GM21825 (cell line): ENCODE data around the gene ACTL8.
"Not testable (repeated sequence)": the region's sequence is repeated elsewhere in the genome, so short reads cannot be mapped to it uniquely, and the experiment has no call there.

ENCODE experiments used
- ATAC-seq: cut with Tn5 transposase; IDR thresholded peaks from one replicate; pipeline ENCODE4 v1.9.1; 2021; ENCODE audit warnings: mild to moderate bottlenecking, moderate library complexity; ENCODE audit not compliant: unreplicated experiment

Gene ACTL8

DNA sequence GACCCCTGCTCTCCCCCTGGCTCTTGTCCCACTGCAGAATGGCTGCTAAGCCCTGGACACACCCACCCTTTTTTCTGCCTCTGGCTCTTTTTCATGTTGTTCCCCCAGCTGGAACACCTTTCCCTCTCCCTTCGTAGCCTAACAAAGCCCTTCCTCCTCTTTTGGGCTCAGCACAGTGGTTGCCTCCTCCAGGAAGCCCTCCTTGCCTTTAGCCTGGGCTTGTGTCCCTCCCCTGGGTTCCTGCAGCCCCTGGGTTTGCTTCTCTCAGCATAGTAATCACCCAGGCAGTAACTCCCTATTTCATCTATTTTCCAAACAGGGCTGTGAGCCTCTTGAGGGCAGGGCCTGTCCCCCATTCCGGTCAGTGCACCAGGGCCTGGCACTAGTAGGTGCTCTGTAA is 19.8 kb upstream of the ACTL8 start:
- no peak for ATAC-seq

DNA sequence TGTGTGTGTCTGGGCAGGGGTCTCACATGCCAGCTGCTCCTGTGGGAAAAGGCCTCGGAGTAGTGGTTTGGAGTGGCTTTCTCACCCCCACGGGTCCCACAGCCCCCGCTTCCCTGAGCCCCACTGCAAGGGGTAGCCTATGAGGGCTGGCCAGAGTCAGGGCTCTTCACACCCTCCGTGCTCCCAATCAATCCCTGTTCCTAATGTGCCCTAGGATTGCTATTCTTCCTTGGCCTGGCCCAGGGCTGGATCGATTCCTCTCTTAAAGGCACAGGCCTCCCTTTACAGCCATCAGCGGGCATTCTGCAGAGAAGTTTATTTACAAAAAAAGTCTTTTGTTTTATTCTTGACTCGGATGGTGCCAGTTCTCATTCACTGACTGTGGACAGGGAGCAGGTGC is 19.3 kb upstream of the ACTL8 start:
- ATAC-seq: no peak

DNA sequence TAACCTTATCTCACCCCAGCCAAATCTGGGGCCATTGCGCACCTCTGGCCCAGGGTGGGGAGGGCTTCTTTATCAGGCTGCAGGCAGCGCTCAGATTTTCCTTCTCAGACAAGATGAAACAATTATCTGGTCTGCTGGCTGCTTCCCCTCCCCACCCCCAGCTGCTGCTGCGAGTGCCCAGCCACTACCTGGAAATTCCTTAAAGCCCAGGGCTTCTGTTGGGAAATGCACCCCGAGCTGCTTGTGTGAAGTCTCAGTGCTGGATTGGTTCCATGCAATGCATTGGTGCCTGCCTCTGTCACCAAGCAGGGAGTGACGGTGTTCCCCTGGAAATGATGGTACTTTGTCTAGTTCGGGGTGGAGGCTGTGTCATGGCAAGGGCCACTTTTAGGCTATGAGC is 18.5 kb upstream of the ACTL8 start:
- ATAC-seq: no peak

DNA sequence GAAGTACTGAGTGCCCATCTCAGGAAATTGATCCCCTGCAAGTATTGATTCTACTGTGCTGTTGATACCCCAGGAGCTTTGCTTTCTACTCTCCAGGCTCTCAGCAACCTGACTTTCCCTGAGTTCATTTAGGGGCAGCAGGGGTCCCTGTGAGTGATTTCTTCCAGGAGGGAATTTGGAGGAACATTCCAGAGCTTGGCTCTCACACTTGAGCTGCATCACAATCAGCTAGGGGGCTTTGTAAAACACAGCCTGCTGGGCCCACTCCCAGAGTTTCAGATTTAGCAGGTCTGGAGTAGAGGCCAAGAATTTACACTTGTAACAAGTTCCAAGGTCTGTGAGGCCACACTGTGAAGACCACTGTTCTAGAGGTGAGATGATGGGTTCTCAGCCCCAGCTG is 16.1 kb upstream of the ACTL8 start:
- no peak for ATAC-seq

DNA sequence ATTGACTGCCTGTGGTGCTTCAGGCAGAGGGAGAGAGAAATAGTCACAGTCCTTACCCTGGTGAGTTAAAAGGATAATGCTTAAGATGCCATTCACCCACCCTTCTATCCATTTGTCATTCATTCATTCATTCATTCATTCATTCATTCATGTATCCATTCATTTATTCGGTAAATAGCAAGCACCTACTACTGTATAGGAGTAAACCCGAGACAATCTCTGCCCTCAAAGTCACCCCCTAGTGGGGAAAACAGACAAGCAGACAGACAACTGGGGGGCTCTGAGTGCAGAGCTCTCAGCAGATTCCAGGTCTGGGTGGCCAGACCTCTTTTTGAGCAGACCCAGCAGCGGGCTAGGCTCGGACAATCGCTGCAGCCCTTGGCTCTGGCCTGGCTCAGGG is 14.1 kb upstream of the ACTL8 start:
- ATAC-seq: no peak

DNA sequence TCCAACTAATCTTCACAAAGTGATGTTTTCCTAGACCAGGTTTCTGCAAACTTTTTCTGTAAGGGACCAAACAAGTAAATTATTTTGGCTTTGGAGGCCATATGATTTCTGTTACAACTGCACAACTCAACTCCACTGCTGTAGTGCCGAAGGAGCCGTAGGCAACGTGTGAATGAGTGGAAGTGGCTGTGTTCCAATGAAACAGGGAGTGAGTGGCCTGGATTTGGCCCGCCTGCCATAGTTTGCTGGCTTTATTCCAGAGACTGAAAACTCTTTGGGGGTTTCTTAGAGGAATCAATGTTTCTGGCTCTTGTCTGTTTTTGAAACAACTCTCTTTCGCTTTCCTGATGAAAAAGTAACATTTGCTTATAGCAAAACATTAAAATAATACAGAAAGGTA is 12.6 kb upstream of the ACTL8 start:
- no peak for ATAC-seq

DNA sequence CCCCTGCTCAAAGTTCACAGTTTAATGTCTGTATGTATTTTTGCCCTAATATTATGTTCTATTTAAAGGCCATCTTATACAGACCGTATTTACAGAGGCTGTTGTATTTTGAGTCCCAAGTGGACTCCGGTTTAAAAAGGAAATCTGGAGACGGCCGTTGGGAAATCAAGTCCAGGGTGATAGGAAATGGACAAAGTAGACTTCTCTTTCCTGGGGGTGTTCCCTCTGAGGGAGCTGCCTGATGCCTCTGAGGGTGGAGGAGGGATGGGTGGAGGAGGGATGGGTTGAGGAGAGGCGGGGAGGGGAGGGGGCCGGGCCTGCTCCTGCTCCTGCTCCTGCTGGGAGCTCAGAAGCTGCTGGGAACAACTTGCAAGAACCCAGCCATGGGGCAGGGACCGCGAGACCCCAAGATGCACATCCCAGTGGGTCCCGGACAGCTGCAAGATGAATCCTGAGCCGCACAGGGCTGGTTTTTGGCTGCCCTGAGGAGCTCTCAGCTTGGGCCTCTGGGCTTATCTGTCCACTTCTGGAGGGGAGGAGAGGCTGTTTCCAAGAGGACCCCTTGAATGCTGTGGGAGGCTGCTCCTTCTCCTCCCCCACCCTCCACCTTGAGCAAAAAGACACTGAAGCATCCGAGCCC is 12.0 kb upstream of the ACTL8 start:
- no peak for ATAC-seq

DNA sequence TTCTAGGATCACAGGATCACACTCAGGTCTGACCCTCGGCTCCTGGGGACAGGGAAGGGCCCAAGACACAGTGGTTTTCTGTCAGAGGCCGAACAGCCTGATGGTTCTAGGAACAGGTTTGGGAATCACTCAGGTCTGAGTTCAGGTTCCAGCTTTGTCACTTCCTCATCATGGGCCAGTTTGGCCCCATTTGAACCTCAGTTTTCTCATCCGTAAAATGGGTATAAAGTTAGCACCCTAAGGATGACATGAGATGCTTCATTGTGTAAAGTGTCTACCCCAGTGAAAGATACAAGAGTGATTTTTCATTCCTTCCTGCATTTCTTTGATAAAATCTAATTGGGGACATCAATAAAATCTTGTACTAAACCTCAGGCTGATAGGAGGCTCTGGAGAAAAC is 11.2 kb upstream of the ACTL8 start:
- ATAC-seq: no peak

DNA sequence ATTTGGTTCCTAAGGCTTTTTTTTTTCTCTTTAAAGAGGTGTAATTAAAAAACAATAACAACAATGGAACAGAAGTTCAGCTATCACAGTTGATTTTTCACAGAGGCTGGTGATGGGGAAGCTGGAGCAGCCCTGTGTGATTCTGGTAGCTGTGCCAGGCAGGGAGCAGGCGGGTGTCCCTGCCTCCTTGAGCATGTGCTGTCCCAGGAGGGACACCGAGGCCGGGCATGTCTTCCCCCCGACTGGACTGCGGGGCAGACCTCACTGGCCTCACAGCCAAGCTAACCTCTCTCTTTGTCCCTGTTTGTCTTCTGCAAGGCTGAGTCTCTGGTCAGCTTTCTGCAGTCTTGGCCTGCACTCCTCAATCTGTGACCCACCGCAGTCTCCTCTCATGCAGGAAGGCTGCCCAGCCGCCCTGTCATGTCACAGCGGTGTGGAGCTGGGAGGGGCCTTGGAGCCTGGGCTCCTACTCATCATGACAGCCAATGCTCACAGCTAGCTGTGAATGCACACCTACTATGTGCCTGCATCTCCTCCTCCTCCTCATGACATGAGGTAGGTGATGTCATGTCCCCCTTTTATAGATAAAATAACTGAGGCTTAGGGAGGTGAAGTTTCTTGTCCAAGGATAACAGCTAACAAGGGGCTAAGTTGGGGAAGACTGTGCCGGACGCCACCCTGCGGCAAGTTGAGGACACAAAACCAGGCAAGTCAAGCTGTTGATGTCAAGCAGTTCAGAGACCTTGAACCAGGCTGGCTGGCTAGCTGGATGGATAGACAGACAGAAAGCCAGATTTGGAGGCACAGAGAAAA is 10.3 kb upstream of the ACTL8 start:
- no peak for ATAC-seq

DNA sequence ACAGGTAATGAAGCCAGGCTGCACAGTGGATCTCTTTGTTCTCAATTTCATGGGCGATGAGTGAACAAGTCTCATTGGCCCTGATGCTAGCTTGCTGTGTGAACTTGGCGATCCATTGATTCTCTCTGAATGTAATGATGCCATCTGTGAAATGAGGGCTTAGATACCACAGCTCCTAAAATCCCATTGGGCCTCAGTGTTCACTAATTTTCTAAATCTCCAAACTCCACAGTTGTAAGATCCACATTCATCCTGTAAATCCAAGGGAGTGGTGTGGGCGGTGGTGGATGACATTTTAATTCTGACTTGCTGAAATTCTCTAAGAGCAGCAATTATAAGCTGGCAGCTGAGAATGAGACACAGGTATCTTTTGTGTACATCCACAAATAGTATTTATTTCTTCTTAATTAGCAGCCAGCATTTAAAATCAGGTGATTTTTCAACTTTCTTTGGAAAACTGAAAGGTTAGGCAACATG is 9.6 kb upstream of the ACTL8 start:
- no peak for ATAC-seq

DNA sequence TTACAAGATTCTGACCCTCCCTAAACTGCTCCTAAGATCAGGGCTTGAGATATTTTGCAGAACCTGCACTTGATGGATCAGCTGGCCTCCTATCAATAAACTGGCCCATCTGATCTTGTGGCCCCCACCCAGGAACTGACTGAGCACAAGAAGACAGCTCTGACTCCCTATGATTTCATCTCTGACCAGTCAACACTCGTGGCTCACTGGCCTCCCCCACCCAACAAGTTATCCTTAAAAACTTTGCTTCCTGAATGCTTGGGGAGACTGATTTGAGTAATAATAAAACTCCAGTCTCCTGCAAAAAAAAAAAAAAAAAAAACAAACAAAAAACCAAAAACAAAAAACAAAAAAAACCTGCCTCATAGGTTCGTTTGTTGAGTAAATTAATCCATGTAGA is 8.9 kb upstream of the ACTL8 start:
- ATAC-seq: not testable (repeated sequence)

DNA sequence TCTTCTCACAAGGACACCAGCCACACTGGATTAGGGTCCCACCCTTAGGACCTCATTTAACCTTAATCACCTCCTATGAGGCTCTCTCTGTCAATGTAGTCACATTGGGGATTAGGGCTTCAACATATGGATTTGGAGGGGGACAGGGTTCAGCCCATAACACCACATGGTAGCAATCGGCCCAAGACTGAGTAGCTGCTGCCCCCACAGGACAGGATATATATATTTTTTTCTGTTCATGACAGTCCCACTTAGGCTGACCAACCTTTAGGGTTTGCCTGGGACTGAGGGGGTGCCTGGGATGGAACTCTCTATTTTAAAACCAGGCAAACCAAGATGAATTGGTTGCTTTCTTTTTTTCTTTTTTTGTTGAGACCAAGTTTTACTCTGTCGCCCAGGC is 8.2 kb upstream of the ACTL8 start:
- no peak for ATAC-seq

DNA sequence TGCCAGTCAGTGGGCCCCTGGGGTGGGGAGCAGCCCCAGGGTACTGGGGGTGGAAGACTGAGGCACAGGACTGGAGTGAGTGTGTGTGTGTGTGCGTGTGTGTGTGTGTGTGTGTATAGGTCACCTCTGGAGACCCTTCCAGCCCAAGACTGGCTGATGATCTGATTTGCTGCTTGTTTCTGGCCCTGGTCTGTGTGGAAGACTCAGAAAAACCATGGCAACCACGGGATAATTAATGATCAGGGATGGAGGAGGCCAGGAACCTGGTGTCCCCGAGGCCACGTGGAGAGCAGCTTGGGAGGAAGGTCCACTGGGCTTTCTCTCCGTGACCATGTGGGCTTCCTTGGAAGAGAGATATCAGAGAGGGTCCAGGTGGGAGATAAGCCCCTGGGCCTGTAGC is 4.8 kb upstream of the ACTL8 start:
- no peak for ATAC-seq

DNA sequence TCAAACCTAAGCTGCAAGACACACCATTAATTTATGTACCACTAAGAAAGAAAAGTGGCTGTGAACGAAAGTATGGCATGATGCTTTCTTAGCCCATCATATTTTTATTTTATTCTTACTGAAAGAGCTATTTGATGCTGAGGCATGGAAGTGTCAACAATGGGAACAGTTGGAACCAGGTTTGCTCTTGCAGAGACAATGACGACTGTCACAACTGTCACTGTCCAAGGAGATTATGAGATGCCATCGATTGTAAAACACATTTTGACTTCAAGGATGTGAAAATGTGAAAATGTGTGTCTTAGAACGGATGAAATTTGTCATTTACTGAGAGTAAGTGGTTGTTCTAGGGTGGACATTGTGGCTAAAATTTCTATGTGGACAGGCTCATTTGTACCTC is 2.8 kb upstream of the ACTL8 start:
- no peak for ATAC-seq

DNA sequence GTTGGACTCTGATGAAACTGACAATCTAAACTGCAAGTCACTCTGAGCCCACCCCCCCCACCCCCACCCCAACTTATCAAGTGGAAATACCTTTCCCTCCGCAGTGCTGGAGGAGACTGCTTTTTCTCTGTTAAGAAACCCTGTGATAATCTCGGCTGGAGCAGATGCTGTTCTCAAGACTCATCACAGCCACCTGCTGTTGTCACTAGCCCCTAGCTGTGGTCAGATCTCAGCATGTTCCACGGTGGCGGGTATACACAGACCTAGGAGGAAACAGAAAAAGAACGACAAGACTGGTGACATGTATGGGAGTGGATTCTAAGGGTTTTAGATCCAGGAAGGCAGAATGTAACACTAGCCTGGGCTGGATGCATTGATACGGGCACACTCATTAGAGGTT is 2.3 kb downstream of the ACTL8 start:
- ATAC-seq: no peak

DNA sequence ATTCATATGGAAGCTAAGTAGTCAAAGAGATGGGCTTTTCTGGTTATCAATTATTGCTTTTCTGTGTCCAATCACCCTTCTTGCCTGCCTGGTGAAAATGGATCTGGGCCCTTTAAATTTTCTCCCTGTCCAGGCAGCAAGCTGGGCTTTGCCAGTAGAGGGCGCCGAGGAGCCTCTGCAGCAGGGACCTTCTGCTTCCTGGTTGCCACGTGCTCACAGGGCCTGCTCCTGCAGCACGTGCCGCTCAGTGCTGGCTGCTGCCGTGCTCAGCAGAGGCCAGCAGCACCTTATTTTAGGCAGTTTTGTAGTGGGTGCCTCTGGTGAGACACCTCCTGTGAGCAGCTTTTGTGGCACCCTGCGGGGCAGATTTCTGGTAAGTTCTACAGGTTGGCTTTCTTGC is 4.0 kb downstream of the ACTL8 start:
- ATAC-seq: no peak

DNA sequence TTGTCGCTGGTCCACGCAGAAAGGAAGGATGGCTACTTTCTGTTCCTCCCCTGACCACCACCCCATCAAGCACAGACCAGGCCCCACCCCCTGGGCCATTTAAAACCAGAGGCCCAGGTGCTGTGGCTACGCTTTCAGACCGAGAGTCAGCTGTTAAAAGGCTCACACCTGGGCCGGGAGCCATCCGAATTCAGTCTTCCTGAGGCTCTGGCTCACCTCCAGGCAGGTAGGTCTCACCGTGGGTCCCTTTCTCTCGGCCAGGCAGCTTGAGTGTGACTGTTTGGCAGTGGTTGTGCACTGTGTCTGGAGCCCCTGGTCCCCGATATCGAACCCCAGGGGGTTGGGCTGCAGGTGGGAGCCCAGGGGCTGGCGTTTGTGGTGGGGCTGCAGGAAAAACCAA is 7.2 kb downstream of the ACTL8 start:
- ATAC-seq: no peak

DNA sequence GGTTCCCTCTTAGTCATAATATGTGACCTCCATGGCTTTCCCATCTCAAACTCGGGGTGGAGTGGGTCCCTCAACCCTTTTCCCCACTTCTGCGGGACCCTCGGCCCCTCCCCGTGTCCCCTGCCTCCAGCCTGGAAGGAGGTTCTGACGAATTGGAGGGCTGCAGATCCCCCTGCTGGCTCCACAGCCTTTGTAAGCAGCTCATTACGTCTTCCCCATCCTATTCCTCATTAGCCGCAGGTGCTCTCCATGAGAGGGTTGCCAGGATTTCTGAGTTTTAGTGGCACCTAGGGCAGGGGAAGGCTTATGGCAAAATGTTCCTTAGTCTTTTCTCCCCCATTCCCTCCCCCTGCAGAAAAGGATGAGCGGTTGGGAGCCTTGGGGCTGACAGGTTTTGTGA is 8.3 kb downstream of the ACTL8 start:
- ATAC-seq: no peak

DNA sequence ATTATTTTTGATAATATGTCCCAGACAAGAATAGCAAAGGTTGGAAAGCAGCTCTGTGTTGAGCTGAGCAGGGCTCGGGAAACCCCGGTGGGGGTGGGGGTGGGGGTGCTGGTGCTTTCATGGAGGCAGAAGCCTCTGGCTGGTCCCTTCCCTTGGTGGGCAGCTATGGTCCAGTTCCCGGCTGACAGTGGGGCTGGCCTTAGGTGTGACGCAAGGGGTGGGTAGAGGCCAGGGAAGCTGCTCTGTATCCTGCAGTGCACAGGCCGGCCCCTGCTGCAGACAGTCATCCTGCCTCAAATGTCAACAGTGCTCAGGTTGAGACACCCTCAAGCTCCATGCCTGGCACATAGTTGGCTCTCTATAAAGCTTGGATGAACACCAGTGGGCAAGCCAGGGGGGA is 8.9 kb downstream of the ACTL8 start:
- ATAC-seq: no peak

DNA sequence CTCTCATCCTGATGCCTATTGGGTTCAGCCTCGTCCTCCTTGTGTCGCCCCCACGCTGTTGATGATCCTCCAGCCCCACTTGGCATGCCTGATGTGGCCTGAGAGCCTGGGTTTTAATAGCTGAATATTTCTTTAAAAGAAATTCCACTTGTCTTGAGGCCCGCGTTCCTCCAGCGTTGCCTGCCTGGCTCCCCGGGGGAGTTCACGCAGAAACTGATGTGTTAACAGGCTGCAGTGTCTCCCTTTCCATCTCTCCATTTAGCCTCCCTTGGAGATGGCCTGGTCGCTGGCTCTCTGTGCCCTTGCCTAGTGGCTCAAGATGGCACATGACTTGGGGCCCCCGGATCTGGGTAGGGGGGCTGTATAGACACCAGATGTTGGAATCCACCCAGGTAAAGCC is 9.5 kb downstream of the ACTL8 start:
- no peak for ATAC-seq

DNA sequence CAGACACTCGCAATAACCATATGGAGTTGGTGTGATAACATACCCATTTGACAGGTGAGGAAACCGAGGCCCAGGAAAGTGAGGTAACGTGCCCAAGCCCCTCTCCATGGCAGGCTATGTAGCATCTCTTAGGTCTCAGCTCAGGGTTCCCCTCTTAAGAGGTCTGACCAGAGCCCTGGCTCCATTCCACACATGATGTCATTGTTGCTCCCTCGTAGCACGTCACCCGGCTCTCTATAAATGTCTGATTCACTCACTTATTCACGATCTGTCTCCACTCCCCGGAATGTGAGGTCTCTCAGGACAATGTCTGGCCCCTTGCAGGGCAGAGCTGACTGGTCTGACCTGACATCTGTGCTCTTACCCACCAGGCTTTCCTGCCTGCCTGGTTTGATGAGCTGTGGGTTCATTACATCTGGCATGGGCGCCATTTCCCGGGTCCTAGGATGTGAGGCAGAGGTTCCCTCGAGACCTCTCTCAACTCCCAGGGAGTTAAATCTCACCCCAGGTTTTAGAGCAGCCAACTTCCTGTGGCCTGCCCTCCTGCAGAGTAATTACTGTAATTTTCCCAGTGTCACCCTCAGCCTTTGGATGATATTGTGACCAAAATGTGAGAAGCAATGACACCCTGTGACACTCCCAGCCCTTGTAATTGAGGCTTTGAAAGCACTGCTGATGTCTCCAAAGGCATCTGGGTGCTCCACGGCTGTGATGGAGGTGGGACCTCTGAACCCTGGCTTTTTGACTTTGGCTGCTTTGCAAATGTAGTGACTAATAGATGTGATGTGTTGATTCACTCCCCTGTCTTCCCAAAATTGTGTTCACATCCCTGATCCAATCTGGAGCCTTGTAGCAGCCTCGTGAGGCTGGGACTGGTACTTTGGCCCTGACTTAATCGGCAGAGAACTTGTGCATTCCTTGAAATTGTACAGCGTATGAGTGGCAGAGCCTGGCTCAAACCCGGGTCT is 10.6 kb downstream of the ACTL8 start:
- no peak for ATAC-seq
